NCI-H128 (cell line): Measurements from ENCODE around the gene UIMC1.

Source experiments
- DNase-seq: peaks from one replicate; lab custom pipeline; 2025; ENCODE audit not compliant: unreplicated experiment; lab: John Stamatoyannopoulos, UW

UIMC1 gene

DNA sequence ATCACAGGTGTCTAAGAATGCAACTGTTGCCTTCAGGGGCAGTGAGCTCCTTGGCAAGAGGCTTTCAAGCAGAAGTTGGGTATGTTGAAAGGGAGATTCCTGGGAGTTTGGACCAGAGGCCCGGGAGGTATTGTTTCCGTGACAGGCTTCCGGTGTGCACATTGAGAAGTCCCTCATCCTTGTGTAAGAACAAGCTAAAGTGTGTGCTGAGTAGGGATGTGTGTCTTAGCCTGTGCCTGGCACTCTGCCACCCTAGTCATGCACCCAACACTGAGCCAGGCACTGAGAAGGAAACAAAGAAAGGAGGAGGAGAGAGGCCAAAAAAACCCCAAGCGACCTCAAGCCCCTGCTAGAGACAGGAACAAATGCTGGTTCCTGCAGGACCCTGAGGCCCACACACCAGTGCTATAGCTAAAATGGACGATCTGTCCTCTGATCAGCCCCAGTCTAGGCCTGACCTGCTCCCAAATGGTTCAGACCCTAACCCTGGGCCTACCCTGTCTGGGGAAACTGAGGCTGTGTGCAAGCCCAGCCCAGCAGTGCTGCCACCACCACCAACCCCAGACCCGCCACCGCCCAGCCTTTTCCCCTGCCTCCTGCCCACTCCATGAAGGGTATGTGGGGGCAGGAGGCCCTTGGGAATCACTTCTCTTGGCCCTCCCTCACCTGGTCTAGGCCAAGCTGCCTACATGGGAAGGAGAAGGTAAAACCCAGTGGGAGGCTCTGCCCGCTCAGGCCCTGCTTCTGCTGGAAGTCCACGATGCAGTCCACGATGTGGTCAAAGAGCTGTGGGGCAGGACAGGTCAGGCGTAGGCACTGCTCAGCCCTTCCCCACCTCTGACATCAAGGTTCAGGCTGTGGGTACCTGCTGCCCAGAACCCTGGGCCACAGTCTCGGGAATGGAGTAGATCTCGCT, 120.0 kb downstream of the UIMC1 start:
- DNase-seq: no peak

DNA sequence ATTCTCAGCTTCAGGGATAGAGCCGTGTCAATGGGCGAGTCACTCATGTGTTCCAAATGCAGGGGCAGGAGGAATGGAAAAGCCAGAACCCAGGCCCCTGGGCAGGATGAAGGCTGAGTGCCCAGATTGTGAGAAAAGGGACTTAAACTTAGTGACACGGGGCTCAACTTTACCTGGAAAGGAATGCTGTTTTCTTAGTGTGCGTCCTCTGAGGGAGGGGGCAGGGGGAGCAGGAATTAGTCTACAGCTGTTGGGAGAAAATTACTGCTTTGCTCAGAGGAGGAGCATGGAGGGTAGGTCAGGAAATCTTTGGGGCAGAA, 122.0 kb downstream of the UIMC1 start:
- DNase-seq: no peak

GRCh38 chr5:176883700-176884570, 122.6 kb downstream of the UIMC1 start:
- DNase-seq: no peak

DNA sequence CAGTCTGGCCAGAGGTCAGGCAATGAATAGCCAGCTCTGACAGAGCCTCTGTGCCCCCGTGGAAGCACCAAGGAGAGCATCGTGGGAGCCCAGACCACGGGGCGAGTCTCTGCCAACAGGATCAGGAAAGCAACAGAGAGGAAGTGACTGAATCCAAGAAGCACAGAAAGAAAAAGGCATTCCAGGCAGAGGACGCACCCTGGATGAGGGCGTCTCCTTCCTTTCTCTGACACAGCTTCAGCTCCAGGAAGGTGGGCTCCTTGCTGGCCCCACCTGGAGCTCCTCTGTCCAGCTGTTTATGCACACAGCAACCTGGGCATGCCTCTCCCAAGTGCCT, 124.0 kb downstream of the UIMC1 start:
- DNase-seq: no peak

GRCh38 chr5:176881816-176882566, 124.6 kb downstream of the UIMC1 start:
- no peak for DNase-seq

- no peak for DNase-seq
Measured at GRCh38 chr5:176881021-176881749, 125.4 kb downstream of the UIMC1 start.

GRCh38 chr5:176880366-176881020, 126.1 kb downstream of the UIMC1 start:
- DNase-seq: no peak

DNA sequence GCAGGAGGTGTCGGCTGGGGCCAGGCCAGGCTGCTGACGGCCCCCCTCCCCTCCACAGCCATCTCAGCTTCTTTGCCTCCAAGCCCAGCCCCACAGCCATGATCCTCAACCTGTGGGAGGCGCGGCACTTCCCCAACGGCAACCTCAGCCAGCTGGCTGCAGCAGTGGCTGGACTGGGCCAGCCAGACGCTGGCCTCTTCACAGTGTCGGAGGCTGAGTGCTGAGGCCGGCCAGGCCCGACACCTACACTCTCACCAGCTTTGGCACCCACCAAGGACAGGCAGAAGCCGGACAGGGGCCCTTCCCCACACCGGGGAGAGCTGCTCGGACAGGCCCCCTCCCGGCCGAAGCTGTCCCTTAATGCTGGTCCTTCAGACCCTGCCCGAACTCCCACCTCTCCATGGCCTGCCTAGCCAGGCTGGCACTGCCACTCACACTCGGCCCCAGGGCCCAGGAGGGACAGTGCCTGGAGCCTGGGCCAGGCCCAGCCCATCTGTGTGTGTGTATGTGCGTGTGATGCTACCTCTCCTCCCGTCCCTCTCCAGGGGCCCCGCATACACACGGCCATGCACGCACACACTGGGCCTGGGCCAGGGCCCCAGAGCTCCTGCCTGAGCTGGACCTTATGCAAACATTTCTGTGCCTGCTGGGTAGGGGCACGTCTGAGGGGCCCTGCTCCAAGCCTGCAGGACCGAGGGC, 126.8 kb downstream of the UIMC1 start:
- no peak for DNase-seq

- no peak for DNase-seq
Measured at GRCh38 chr5:176878906-176879662, 127.5 kb downstream of the UIMC1 start.

DNA sequence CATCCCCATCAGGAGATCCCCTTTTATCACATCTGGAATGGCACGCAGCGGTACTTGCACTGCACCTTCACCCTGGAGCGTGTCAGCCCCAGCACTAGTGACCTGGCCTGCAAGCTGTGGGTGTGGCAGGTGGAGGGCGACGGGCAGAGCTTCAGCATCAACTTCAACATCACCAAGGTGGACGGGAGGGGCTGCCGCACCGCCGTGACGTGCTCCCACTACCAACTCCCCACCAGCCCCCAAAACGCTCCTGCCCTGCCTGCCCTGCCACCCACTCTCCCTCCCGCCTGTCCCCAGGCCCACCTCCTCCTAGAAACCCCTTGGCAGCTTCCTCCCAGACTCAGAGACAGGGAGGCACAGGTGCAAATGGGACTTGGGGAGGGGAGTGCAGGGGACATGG, 128.1 kb downstream of the UIMC1 start:
- no peak for DNase-seq

GRCh38 chr5:176877793-176878331, 128.7 kb downstream of the UIMC1 start:
- no peak for DNase-seq

GRCh38 chr5:176876506-176877431, 129.8 kb downstream of the UIMC1 start:
- DNase-seq: no peak

GRCh38 chr5:176875783-176876505, 130.6 kb downstream of the UIMC1 start:
- no peak for DNase-seq

GRCh38 chr5:176875014-176875550, 131.5 kb downstream of the UIMC1 start:
- DNase-seq: no peak

DNA sequence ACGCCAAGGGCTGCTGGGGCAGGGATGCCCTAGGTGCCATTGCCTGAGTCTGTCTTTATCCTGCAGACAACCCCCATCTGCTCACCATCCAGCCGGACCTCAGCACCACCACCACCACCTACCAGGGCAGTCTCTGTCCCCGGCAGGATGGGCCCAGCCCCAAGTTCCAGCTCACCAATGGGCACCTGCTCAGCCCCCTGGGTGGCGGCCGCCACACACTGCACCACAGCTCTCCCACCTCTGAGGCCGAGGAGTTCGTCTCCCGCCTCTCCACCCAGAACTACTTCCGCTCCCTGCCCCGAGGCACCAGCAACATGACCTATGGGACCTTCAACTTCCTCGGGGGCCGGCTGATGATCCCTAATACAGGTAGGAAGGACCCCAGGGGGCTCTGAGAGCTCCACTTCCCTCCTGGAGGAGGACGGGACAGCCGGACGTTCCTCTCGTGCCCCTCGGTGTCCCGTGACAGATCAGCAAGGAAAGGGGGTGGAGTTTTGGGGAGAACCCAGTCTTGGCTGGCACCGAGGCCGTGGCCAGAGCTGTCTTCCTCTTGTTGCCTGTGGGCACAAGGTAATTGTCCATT, 132.3 kb downstream of the UIMC1 start:
- DNase-seq: no peak

- DNase-seq: no peak
Measured at GRCh38 chr5:176873541-176874172, 132.9 kb downstream of the UIMC1 start.
